Measurements from ENCODE around the gene MEGF9. TPM values are rescaled to one million over a fixed set of nuclear protein-coding genes. Genes with fewer than 3 reads are reported as not detected.

MEGF9 gene
- total and polyA plus RNA-seq, 2 donors (not counting 3 experiments of a cell fraction or from before 2014, with no cell fraction given), result 4.0 to 13.0 TPM

- no peaks in the 10 kb centered on the region for H3K79me2 ChIP-seq (ENCODE audit: control insufficient read depth, insufficient read depth, low read length)
- dilution Hi-C loops (cut with MboI; ENCODE audit: extremely low pct_ligation_motif_present, low sequenced_read_pairs), result no loop called here
- no peak overlapping the region for H2AFZ ChIP-seq (ENCODE audit: low read depth, low read length)
- no peak overlapping the region for H3K4me3 ChIP-seq (replicated peaks in 1 of 3; ENCODE audit: insufficient read depth in 1 of 3, low read depth in 1 of 3, low read length in 3 of 3)
- FAIRE-seq, result no peak
- TF ChIP-seq POLR2AphosphoS5 (IDR thresholded peaks at IDR 0.05; ENCODE audit: insufficient read depth, low read depth, low read length), result no peak
- no peak for TF ChIP-seq EZH2 (IDR thresholded peaks at IDR 0.05; ENCODE audit: borderline replicate concordance, low read depth, low read length, severe bottlenecking)
- TF ChIP-seq CTCF (IDR thresholded peaks at IDR 0.05; ENCODE audit: extremely low read depth in 1 of 2, insufficient read depth in 1 of 2, low read depth in 1 of 2, low read length in 2 of 2), result no peak
- no peak for TF ChIP-seq GATA2 (IDR thresholded peaks at IDR 0.05; ENCODE audit: insufficient read depth, insufficient read length, low read depth, low read length)
- no peak for TF ChIP-seq JUN (IDR thresholded peaks at IDR 0.05; ENCODE audit: borderline replicate concordance, insufficient read depth, insufficient read length, low read depth)
- TF ChIP-seq MAX (IDR thresholded peaks at IDR 0.05; ENCODE audit: insufficient read depth, insufficient read length), result no peak
- TF ChIP-seq MYC (IDR thresholded peaks at IDR 0.05; ENCODE audit: low read depth, low read length), result no peak
- TF ChIP-seq FOS (IDR thresholded peaks at IDR 0.05; ENCODE audit: borderline replicate concordance, insufficient read depth, low read length), result no peak
- no peak for TF ChIP-seq POLR2A (IDR thresholded peaks at IDR 0.05; ENCODE audit: low read depth, low read length)
- H3K27ac ChIP-seq (ENCODE audit: insufficient read depth, low read depth, low read length), result no peak overlapping the region
- H3K4me1 ChIP-seq (ENCODE audit: control insufficient read depth, extremely low read depth, insufficient read depth, low read length), result no peaks in the 10 kb centered on the region
- no peak for DNase-seq (ENCODE audit: low read depth, low spot score)
- BruUV-seq (replicated peaks), result no TSS peak
- H4K20me1 ChIP-seq (replicated peaks; ENCODE audit: control insufficient read depth, extremely low read depth, insufficient read depth, low read length), result no peaks in the 10 kb centered on the region
- H3K27me3 ChIP-seq (ENCODE audit: control insufficient read depth in 2 of 2, insufficient read depth in 2 of 2, low read length in 2 of 2), result no peaks in the 10 kb centered on the region
- POLR2A ChIA-PET, result no interaction called here
- CTCF ChIA-PET, result interaction anchor here (0.5 to 2.2 kb wide), 7 partner anchors 12 to 437 kb away, joined by 3 to 5 read pairs (median 3); no protein-coding TSS in a partner anchor
- intact Hi-C loops (cut with micrococcal nuclease), result loop anchor here (5.0 kb wide), 3 partner anchors 120 to 435 kb away; partner anchors contain the start of gene PSMD5
- H3K36me3 ChIP-seq (ENCODE audit: control insufficient read depth in 2 of 2, extremely low read depth in 1 of 2, insufficient read depth in 2 of 2, low read length in 2 of 2), result no peaks in the 10 kb centered on the region
- H3K4me2 ChIP-seq (ENCODE audit: insufficient read depth, low read length), result no peak overlapping the region
- no peaks in the 10 kb centered on the region for H3K9me3 ChIP-seq (replicated peaks; ENCODE audit: control insufficient read depth, insufficient read depth, low read length)
- no peaks in the 10 kb centered on the region for H3K9me1 ChIP-seq (replicated peaks; ENCODE audit: control insufficient read depth, extremely low read depth, insufficient read depth, low read length)
- no peak overlapping the region for H3K9ac ChIP-seq (replicated peaks; ENCODE audit: extremely low read depth, insufficient read depth, low read length)
These were observed 91.5 kb downstream of the MEGF9 start for GRCh38 chr9:120622790-120623189.
